HUES48 (cell line): Measurements from ENCODE around the gene ITGA11.

Experiments used
- H3K27ac ChIP-seq: one replicate; pipeline ENCODE4 v1.7.0; 2013; ENCODE audit warnings: low read depth, low read length, inconsistent platforms
- H3K27me3 ChIP-seq: 2 replicates; pipeline ENCODE4 v1.6.1; 2013; ENCODE audit warnings: mild to moderate bottlenecking, low read length; ENCODE audit not compliant: control insufficient read depth, insufficient read depth
- H3K36me3 ChIP-seq: 2 replicates; pipeline ENCODE4 v1.6.1; 2013; ENCODE audit warnings: low read length; ENCODE audit not compliant: control insufficient read depth, insufficient read depth
- H3K4me1 ChIP-seq: 2 replicates; pipeline ENCODE4 v1.6.1; 2013; ENCODE audit warnings: mild to moderate bottlenecking, low read length; ENCODE audit not compliant: control insufficient read depth, insufficient read depth
- H3K4me3 ChIP-seq: 2 replicates; pipeline ENCODE4 v1.5.1; 2013; ENCODE audit warnings: mild to moderate bottlenecking, low read depth, low read length
- H3K9ac ChIP-seq: 2 replicates; pipeline ENCODE4 v1.6.1; 2013; ENCODE audit warnings: mild to moderate bottlenecking, low read depth, low read length, moderate library complexity
- H3K9me3 ChIP-seq: 2 replicates; pipeline ENCODE4 v1.6.1; 2013; ENCODE audit warnings: low read length; ENCODE audit not compliant: control insufficient read depth, insufficient read depth

ITGA11 gene

DNA sequence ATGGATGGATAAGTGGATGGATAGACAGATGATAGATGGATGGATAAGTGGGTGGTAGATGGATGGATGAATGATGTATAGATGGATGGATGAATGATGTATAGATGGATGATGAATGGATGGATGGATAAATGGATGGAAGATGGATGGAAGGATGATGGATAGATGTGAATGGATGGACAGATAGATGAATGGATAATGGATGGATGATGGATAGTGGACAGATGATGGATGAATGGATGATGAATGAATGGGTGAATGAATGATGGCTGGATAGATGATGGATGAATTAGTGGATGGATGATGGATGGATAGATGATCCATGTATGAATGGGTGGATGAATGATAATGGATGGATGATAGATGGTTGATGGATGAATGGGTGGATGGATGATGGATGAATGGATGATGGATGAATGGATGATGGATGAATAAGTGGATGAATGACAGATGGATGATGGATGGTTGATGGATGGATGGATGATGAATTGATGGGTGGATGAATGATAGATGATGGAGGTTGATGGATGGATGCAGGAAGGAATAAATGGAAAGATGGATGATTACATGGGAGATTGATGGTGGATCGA is 69.3 kb downstream of the ITGA11 start:
- Histone ChIP-seq H3K4me1 (0 out of 2 replicates have a peak, but pooled peaks cover 3% of the 10 kb centered on the region), H3K9me3 (no peaks in the 10 kb centered on the region), H3K4me3 (no peak overlapping the region), H3K27me3 (no peaks in the 10 kb centered on the region; the same call in 1 of the 2 replicates), H3K36me3 (no peaks in the 10 kb centered on the region), H3K27ac (no peak overlapping the region), H3K9ac (no peak overlapping the region)

DNA sequence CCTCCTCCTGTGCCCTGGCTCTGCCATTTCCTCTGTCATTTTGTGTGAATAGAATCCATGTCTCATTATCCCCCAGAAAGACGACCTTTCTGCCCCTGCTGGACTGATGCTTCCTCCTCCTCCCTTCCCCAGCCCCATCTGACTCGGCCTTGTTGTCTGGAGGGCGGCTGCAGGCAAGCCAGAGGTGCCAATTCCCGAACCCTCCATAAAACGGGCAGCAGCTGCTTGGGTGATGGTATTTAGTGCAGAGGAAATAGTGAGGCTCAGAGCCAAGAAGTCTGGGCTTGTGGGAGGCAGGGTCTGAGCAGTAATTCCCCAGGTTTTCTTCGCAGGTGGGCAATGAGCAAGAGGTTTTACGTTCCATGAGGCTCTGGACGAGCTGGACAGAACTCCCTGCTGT is 71.2 kb downstream of the ITGA11 start:
- Histone ChIP-seq H3K4me3 (no peak overlapping the region), H3K4me1 (no peaks in the 10 kb centered on the region), H3K36me3 (no peaks in the 10 kb centered on the region), H3K27me3 (no peaks in the 10 kb centered on the region), H3K9me3 (no peaks in the 10 kb centered on the region), H3K9ac (no peak overlapping the region), H3K27ac (no peak overlapping the region)

DNA sequence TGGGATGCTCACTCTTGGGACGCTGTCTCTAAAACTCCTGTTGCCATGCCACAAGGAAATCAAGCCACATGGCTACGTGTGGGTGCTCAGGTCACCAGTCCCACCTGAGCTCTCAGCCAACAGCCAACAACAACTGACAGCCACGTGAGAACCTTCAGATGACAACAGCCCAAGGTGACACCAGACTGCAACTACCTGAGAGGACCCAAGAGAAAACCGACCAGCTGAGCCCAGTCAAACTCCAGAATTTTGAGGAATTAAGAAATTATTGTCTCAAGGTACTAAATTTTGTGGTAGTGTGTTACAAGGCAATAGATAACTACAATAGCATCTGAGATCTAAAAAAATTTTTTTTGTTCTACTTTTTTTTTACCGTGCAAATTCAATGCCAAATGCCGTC is 75.2 kb downstream of the ITGA11 start:
- Histone ChIP-seq H3K9ac (no peak overlapping the region), H3K27me3 (no peaks in the 10 kb centered on the region), H3K4me3 (no peak overlapping the region), H3K36me3 (no peaks in the 10 kb centered on the region), H3K4me1 (no peaks in the 10 kb centered on the region), H3K27ac (no peak overlapping the region), H3K9me3 (no peaks in the 10 kb centered on the region)

DNA sequence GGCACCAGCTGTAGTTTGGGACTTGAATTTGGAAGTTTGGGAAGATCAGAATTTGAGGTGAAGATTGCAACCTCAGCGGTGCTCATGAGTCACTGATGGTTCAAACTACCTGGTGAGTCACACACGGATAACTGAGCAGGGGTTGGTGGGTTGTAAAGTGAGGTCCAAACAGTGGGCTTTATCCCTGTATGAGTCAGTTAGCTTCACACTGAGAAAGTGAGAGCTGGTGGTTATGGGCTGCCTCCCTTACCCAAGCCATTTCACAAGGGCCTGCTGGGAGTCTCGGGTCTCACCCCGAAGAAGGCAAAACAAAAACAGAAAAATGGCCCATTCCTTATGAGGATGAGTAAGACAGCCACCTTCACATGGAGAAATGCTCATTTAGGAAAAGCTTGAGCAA is 77.0 kb downstream of the ITGA11 start:
- Histone ChIP-seq H3K9ac (no peak overlapping the region), H3K36me3 (no peaks in the 10 kb centered on the region), H3K27ac (peak overlapping the region; percentile 83), H3K4me3 (no peak overlapping the region), H3K4me1 (no peaks in the 10 kb centered on the region), H3K9me3 (no peaks in the 10 kb centered on the region), H3K27me3 (no peaks in the 10 kb centered on the region)

DNA sequence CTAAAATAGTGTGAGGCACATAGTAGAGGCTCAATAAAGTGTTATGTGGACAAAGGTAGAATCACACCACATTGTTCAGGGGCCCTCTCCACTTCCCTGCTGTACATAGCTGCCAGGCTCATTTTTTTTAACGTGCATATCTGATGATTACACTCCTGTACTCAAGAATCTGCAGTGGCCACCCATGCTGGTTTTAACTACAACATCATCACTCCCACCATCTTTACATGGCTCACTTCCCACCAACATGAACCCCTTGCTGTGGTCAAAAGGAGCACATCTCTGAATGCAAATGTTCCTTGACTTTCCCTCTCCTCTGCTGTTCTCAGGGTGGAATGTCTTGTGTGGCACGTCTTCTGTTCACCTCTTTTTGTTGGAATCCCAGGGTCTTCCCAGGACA is 77.7 kb downstream of the ITGA11 start:
- H3K9me3 ChIP-seq = no peaks in the 10 kb centered on the region
- no peak overlapping the region for H3K9ac ChIP-seq
- H3K4me1 ChIP-seq = no peaks in the 10 kb centered on the region
- H3K36me3 ChIP-seq = no peaks in the 10 kb centered on the region
- no peaks in the 10 kb centered on the region for H3K27me3 ChIP-seq
- H3K4me3 ChIP-seq = no peak overlapping the region
- peak overlapping the region; percentile 83 for H3K27ac ChIP-seq

DNA sequence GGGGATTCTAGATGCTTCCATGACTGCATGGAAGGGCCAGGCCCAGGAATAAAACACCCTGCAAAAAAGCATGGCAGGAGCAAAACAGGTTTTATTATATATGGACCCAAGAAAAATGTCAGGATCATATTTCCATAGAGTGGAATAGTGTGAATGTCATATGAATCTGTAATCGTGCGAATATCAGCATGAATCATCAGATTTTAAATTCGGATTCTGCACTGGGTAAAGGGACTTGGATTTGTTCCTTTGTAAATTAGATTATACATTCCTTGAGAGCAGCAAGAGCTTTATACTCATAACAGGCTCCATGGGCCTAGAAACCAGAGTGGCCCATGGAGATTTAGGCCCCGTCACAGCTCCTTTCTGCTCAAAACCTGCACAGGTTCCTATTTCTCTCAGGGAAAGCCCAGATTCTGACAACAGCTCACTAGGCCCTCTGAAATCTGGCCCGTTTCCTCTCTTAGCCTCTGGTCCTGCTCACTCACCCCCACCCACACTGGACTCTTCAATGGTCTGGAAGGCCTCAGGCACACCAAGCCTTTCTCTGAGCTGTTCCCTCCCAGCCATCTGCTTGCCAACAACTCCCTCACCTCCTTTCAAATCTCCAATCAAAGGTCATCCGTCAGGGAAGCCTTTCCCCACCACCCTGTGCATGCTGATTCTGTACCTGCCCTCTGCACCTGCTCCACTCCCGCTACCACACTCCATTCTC is 78.4 kb downstream of the ITGA11 start:
- no peaks in the 10 kb centered on the region for H3K36me3 ChIP-seq
- no peak overlapping the region for H3K27ac ChIP-seq
- no peaks in the 10 kb centered on the region for H3K9me3 ChIP-seq
- no peak overlapping the region for H3K4me3 ChIP-seq
- H3K4me1 ChIP-seq = no peaks in the 10 kb centered on the region
- no peaks in the 10 kb centered on the region for H3K27me3 ChIP-seq
- H3K9ac ChIP-seq = no peak overlapping the region

DNA sequence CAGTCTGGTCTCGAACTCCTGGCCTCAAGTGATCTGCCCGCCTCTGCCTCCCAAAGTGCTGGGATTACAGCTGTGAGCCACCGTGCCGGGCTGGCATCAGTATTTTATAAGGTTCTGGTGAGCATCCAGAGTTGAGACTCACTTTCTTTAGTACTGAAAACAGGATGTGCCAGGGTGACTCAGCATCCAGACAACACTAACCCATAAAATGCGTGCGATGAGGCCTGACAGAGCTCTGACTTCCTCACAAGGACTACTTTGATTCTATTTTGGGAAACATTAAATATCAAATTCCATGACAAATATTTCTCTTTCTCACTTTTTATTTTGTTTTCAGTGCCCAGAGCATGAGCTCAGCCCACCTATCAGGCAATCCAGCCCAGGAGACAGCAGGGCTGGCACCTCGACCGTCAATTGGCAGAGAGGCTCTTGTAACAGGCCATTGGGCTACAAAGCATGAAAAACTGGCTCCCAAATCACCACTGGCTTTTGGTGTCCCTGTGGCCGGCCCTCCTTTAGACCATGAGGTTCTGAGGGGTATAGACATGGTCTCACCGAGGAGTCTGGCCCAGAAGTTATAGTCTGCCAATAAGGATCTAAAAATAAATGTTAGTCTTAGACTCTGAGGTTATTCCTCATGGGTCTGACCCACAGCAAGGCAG is 79.4 kb downstream of the ITGA11 start:
- Histone ChIP-seq H3K27ac (no peak overlapping the region), H3K36me3 (no peaks in the 10 kb centered on the region), H3K4me3 (no peak overlapping the region), H3K9me3 (no peaks in the 10 kb centered on the region), H3K4me1 (no peaks in the 10 kb centered on the region), H3K27me3 (no peaks in the 10 kb centered on the region), H3K9ac (no peak overlapping the region)

DNA sequence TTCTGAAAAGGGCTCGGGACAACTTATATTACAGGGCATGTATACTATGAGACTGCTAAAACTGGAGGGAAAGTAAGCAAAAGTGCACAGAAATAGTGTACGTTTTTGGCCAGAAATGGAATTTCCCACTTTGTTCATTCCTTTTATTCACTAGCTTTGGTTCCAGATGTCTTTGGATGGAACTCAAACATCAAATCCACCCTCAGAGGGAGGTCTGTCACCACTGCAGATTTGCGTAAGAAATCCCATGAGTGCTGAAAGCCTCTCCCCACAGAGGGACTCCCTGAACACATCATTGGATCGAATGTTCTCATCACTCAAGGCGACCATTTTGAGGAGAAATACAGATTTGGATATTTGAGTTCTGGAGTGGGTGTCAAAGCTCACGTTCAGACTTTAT is 82.8 kb downstream of the ITGA11 start:
- Histone ChIP-seq H3K27ac (no peak overlapping the region), H3K4me3 (no peak overlapping the region), H3K9me3 (no peaks in the 10 kb centered on the region), H3K36me3 (no peaks in the 10 kb centered on the region), H3K9ac (no peak overlapping the region), H3K27me3 (no peaks in the 10 kb centered on the region), H3K4me1 (no peaks in the 10 kb centered on the region)

DNA sequence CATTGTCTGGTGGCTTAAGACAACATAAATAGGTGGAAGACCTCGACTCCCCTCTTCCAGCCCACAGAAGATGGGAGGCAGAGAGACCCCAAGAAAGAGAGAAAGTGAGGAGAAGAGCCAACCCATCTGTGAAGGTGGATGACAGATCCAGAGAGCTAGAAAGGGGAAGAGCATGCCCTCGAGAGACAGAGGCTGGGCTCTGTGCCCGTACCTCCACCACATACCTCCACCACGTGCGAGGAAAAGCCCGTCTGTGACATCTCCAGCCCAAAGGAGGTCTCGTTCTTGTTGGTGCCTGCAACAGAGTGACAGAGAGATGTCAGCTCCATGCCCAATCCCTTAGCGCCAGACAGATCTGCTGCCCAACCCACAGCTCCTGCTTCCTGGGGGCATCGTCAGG is 83.4 kb downstream of the ITGA11 start:
- Histone ChIP-seq H3K27ac (no peak overlapping the region), H3K27me3 (no peaks in the 10 kb centered on the region), H3K9ac (no peak overlapping the region), H3K36me3 (no peaks in the 10 kb centered on the region), H3K9me3 (no peaks in the 10 kb centered on the region), H3K4me1 (no peaks in the 10 kb centered on the region), H3K4me3 (no peak overlapping the region)

DNA sequence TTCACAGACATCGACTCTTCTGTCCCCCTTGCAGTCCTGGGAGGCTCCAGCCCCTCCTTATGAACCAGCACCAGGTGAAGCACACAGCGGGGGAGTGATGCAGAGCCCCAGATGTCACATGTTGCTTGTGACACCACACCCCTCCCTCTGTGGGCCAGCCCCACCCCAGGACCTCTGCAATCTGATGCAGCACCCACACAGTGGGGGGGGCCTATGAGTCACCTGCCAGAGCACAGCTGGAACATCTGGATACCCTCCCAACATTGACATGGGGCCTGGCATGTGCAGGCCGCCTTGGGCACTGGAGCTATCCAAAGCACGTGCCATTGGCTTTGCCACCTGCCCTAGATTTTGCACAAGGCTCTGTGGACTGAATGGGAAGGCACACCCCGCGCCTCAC is 83.9 kb downstream of the ITGA11 start:
- H3K27me3 ChIP-seq = no peaks in the 10 kb centered on the region
- H3K27ac ChIP-seq = no peak overlapping the region
- H3K9me3 ChIP-seq = no peaks in the 10 kb centered on the region
- no peaks in the 10 kb centered on the region for H3K36me3 ChIP-seq
- no peaks in the 10 kb centered on the region for H3K4me1 ChIP-seq
- no peak overlapping the region for H3K9ac ChIP-seq
- no peak overlapping the region for H3K4me3 ChIP-seq

DNA sequence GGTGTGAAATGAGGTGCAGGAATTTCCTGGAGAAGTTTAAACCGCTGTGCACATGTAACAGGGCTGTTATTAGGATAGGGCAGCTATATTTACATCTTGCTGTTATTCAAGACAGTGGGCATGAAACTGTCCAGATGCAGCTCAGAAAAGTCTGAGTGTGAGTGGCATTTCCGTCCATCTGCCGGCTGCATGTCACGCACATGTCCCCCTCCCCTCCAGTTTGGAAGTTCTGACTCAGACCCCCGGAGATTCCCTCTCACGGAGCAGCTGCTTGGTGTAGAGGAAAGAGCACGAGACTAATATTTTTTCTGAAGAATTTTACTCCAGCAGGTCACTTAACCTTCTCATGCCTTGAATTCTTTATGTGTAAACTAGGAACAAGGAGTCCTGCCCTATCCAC is 84.6 kb downstream of the ITGA11 start:
- no peaks in the 10 kb centered on the region for H3K27me3 ChIP-seq
- H3K9me3 ChIP-seq = no peaks in the 10 kb centered on the region
- no peak overlapping the region for H3K27ac ChIP-seq
- no peak overlapping the region for H3K9ac ChIP-seq
- no peaks in the 10 kb centered on the region for H3K36me3 ChIP-seq
- no peaks in the 10 kb centered on the region for H3K4me1 ChIP-seq
- H3K4me3 ChIP-seq = no peak overlapping the region
